Esophagus muscularis mucosa (tissue), 3 donors: ENCODE data around the gene PC.

ENCODE experiments used
- POLR2A ChIP-seq: fragments of 450-650 bp; IDR thresholded peaks from one replicate; pipeline ENCODE4 v1.6.1; 2017; ENCODE audit warnings: antibody characterized with exemption, moderate library complexity, mild to moderate bottlenecking, low read depth
- TF ChIP-seq, protein P1 (sequence below), 3 experiments: fragments of 200-600 bp in 2 of 3; fragments of 450-650 bp in 1 of 3; sonication (generic) in 2 of 3; IDR thresholded peaks; one replicate each; pipeline ENCODE4 v1.5.1; 2017 to 2019; ENCODE audit warnings: antibody characterized with exemption in 3 of 3, mild to moderate bottlenecking in 2 of 3, moderate library complexity in 1 of 3

- TF ChIP-seq, protein P1, sequence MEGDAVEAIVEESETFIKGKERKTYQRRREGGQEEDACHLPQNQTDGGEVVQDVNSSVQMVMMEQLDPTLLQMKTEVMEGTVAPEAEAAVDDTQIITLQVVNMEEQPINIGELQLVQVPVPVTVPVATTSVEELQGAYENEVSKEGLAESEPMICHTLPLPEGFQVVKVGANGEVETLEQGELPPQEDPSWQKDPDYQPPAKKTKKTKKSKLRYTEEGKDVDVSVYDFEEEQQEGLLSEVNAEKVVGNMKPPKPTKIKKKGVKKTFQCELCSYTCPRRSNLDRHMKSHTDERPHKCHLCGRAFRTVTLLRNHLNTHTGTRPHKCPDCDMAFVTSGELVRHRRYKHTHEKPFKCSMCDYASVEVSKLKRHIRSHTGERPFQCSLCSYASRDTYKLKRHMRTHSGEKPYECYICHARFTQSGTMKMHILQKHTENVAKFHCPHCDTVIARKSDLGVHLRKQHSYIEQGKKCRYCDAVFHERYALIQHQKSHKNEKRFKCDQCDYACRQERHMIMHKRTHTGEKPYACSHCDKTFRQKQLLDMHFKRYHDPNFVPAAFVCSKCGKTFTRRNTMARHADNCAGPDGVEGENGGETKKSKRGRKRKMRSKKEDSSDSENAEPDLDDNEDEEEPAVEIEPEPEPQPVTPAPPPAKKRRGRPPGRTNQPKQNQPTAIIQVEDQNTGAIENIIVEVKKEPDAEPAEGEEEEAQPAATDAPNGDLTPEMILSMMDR (IDR thresholded peaks at IDR 0.05): no peak
- TF ChIP-seq POLR2A: no peak
Observed at GRCh38 chr11:66885950-66886440, 72.2 kb downstream of the PC start.
